Fibroblast of peridontal ligament (primary cell): ENCODE data around the gene HOXD12.

ENCODE experiments used
- DNase-seq: peaks from one replicate; pipeline ENCODE4 v3.0.0-alpha.2; 2010; ENCODE audit errors: extremely low read depth

Gene HOXD12

DNA sequence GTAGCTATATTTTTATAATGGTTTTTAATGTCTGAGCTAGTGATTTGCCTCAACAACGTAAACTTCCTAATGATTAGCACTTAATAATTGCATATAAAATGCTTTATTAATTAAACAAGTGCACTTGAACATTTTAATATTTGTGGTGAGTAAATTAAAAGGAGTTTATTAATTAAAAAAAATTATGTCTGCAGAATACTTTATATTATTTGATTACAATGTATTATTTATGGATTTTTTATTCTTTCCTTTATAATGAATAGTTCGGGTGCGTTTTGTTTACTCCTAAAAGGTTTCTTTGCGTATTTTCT lies 32.2 kb downstream of the HOXD12 start:
- no peak for DNase-seq

GRCh38 chr2:176132205-176133171 lies 32.9 kb downstream of the HOXD12 start:
- DNase-seq, result no peak

DNA sequence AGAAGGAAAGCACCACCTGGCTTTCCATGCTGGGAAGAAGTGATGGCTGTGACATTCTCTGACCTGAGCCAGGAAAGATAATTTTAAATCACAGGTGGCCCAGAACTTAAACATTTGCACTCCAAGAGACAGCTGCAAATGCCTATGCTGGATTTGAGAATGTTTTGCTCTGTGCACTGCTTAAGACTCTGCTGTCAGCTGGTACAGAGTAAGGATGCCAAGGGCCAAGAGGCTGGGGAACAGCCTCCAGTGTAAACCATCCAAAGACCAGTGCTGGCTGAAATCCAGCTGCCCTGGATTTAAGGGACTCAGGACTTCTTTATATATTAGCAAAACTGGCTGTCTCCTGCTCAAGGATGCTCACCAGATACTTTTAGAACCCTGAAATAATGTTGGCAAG lies 33.8 kb downstream of the HOXD12 start:
- DNase-seq, result no peak

GRCh38 chr2:176134035-176134434 lies 34.4 kb downstream of the HOXD12 start:
- DNase-seq, result no peak

GRCh38 chr2:176135035-176135440 lies 35.4 kb downstream of the HOXD12 start:
- DNase-seq, result no peak

DNA sequence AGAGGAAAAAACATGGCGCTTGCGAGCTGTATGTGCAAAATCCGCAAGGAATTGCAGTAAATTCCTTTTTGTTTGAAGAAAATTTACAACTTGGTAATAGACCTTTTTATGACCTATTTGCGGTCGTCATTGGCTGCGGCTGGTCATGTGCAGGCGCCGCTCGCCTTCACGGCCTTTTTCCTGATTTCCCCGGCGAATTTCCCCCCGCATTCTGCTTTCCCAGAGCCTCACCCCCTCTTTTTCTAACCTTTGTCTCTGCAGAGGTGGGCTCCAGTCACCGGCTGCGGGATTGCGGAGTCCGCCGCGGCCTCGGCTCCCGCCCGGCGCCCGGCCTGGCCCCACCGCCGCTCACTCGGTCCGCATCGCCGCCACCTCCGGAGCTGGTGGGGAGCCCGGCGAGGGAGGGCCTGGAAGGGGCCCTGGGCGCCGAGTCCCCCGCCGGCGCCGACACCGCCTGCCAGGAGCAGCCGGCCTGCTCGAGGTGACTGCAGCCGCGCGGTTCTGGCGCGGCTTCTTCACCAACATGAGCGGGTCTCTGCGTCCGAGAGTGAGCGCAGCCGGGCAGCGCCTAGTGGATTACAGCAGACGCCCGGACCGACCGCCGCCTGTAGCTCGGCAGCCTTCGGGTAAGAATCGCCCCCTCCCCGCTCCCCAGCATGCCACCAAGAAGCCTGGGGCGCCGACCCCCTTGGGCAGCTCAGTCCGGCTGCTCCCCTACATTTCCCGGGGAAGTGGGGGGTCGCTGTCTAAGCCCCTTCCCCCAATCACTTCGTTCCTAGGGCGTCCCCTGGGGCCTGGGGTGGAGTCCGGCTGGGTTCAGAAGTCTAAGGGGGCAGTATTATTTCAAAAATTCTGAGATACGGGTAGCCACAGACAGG lies 37.0 kb downstream of the HOXD12 start:
- DNase-seq, result no peak

DNA sequence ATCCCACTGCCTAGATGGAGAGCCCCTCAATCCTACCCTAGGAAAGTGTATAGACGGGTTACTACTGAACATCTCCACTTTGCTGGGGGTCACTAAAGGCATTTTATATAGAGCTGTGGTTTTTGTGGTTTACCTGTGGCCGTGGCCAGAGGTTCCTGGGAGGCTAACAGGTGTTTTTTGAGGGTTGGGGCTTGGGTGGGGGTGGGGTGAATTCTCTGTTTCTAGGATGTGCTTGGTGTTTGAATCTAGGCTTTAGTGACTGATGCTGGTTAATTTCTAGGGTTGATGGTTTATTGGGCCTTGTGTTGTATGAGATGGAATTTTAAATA lies 37.6 kb downstream of the HOXD12 start:
- DNase-seq, result no peak

DNA sequence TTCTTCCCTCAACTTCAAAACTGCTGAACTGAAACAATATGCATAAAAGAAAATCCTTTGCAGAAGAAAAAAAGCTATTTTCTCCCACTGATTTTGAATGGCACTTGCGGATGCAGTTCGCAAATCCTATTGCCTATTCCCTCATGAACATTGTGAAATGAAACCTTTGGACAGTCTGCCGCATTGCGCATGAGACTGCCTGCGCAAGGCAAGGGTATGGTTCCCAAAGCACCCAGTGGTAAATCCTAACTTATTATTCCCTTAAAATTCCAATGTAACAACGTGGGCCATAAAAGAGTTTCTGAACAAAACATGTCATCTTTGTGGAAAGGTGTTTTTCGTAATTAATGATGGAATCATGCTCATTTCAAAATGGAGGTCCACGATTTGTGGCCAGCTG lies 38.3 kb downstream of the HOXD12 start:
- no peak for DNase-seq

- no peak for DNase-seq
Observed at GRCh38 chr2:176138526-176138922, 38.9 kb downstream of the HOXD12 start.

DNA sequence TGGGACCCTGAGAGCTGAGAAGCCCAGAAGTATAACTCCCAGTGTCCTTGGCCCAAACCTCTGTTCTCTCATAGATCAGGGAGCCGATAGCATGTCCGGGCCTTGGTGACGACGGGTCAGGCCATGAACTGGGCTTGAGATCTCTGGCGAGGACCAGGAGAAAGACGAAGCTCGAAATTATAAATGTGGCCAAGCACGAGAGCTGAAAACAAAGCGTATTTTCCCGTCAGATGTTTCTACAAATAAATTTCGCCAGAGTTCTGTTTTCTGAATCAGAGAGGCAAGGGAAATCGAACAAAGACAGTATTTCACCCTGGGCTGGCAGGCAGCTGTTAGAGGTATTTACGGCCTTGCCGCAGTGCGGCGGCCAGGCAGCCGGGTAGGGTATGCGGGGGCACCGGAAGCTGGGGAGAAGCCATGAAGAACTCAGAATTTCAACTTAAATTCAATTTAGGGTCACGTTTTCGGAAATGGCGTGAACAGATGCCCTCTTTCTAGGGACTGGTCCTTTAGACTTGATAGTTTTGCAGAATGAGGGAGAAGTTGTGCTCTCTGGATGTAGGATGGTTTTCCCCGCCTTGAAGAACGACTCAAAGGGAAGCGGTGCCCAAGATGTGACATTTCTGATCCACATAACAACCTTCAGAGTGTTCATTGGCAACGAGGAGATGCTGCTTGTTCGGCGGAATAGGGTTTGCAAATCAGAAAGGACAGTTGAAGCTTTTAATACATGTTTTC lies 39.5 kb downstream of the HOXD12 start:
- no peak for DNase-seq

DNA sequence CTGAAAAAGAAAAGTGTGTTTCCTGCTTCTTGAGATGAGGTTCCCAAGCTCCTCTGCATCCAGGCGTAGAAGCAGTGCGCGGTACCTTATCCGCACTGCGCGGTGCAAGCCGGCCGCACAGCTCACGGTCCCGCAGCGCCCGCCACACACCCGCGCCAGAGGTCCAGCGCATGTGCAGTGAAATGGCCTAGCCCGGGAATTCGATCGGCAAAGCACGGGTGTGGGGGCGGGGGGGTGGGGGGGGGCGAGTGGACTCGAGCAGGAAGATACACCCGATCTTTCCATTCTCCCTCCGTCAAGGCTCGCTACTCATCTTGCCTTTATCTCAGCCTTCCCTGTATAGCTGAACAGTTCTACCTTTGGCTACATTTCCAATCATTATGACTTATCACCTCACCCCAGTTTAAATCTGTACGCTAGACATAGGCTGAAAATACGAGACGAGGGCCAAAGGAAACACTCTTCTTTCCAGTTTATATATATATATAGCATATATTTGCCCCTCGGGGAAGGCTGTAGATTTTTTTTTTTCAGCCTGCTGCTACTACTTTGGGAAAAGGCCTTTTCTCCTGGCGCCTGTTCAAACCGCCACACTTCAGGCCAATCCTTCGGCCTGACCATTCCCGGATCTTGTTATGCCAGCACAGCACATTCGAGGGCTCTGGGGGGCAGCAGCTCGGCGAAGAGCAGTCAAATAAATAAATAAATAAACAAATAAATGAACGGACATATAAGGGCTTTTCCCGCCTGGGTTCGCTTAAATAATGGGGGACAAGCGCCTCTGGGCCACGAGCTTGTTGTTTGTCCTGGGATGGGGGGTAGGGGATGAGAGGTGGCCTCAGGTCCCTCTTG lies 40.3 kb downstream of the HOXD12 start:
- no peak for DNase-seq

DNA sequence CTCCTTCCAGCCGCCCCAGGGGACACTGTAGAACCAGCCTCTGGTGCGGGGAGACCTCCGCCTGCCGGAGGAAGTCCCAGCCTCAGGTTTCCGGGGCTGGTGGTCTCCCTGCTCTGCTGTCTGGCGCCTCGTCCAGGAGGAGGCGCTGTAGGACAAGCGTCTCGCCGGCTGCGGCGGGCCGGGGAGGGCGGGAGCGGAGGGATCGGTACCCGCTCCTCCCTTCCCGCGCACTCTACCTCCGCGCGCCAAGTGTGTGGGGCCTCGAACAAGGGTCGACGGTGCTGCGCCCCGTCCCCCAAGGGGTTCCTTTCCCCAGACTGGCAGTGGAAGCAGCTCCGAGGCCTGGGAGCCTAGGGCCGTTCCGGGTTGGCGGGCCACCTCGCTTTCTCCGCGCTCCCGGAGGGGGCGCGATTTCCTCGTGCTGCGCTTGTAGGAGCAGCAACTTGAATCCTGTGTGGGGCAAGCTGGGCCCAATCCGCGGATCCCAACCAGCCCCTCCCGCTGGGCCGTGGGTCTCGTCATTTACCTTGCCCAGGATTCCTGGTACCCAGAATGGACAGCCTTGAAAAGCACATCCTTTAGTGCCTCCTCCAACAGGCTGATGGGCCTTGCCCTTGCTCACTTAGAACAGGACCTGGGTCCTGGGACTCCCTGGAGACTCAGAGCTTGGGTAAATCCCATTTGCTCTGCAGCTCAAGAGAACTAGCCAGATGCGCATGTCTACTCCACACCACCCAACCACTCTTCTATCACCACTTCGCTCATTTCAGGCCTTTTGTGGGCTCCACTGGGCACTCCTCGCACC lies 41.1 kb downstream of the HOXD12 start:
- no peak for DNase-seq

- DNase-seq, result no peak
Observed at GRCh38 chr2:176142281-176142680, 42.7 kb downstream of the HOXD12 start.

- DNase-seq, result no peak
Observed at GRCh38 chr2:176145085-176145969, 45.7 kb downstream of the HOXD12 start.

DNA sequence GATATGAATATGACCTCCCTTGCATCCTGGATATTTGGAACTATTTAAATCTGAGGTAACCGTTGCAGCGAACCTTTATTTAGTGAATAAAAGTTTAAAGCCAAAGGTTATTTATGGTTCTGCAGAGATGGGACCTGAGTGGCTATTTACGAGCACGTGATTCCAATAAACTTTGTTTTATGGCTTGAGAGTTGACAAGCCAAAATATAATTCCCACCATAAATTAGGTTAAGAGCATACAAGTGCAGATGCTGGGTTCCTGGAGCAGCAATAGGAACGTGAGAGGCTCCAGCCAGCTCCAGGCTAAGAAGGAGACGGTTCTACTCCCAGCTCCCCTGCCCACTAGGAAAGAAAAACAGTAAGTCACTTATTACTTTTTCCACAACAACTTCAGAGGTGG lies 46.5 kb downstream of the HOXD12 start:
- no peak for DNase-seq

GRCh38 chr2:176146645-176147044 lies 47.0 kb downstream of the HOXD12 start:
- no peak for DNase-seq

GRCh38 chr2:176147210-176147799 lies 47.7 kb downstream of the HOXD12 start:
- DNase-seq, result no peak

DNA sequence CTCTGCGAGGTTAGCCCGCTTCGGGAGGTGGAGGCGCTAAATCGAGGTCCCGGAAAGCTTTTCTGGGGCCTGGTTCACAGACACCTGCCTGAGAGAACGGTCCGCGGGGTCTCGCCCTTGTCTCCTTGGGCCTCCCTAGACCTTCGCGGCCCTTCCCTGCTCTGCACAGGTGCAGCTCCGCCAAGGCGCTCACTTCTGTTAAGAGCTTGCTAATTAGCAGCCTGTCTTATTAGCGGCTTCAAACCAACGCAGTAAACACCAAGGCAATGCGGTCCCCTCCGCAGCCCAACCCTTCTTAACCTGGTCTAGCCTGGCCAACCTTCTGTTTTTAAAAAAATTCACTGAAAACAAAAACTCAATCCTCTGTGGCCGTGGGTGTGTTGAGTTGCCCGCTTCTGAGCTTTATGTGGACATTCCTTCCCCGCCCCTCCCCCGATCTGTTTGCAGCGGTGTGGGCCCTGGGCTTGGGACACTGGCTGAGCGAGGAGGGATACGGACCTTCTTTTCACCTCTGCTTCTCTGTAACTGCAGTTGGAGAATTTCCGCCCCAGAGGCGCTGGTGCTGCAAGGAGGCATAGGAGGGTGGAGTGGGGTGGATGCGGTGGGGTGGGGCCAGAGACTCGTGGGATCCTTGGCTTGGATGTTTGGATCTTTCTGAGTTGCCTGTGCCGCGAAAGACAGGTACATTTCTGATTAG lies 48.4 kb downstream of the HOXD12 start:
- no peak for DNase-seq
